A204.1 (cell line): ENCODE measurements around the gene KRT73.

Source experiments
- FAIRE-seq: peaks from 2 replicates; lab custom pipeline; 2012; peaks lifted over from hg19 to GRCh38; lab: Jason Lieb, UNC

Gene KRT73

DNA sequence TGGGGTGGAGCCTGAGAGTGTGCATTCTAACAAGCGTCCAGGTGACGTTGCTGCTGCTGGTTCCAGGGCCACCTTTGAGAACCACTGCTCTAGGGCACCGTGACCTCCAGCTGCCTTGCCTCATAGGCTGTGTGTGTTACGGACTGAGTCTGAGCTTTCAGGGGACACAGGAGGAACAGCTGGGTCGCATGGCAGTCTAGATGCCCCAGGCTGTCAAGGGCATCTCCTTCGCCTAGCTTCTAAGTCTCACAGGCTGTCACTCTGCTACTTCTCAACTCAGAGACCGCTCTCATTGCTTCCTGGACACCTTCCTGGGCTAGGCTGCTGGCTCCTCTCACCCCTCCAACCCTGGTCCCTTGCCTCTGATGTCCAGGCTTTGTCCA lies 965 bp downstream of the KRT73 start:
- no peak for FAIRE-seq

DNA sequence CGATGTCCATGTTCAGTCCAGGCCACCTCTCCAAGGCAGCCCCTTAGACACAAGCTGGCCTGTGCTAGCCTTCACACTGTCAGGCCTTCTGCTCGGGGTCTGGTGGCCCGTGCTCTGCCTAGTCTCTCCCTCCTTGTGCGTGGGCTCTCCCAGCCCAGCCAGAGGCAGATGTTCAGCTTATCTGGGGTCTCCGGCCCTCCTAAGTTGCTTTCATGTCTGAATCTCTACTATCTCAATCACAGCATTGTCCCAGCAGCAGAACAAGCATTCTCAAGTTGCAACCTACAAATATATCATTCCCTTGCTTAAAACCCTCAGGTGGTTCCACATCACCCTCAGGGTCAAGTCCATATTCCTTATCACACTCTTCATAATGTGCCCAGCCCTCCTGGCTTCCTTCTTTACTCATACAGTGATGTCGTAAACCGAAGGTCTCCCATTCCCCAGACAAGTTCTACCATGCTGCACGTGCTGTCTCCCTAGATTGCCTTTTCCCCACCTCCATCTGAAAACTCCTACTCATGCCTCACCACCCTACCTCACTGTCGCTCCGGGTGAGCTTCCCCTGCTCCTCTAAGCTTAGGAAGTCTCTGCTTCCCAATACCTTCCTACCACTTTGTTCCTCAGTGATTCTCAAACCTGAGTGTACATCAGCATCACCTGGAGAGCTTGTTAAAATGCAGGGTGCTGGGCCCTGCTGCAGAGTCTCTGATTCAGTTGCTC lies 1.5 kb downstream of the KRT73 start:
- no peak for FAIRE-seq

DNA sequence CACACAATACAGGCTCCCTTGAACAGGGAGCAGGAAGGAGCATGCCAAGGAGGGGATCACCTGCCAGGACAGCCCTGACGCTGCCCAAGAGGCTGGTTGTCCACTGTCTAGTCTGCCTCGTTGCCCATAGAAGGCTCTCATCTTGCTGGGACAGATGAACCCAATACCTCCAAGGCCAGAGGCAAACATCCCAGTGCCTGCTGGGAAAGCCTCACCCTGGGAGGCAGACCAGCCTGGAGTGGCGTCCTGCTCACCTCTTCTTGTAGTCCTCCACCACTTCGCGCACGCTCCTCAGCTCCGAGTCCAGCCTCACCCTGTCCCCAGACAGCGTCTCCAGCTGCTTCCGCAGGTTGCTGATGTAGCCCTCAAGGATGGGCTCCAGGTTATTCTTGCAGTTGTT lies 2.4 kb downstream of the KRT73 start:
- FAIRE-seq = no peak

GRCh38 chr12:52615208-52615868 lies 3.0 kb downstream of the KRT73 start:
- no peak for FAIRE-seq

- no peak for FAIRE-seq
Observed at GRCh38 chr12:52614381-52615207, 3.8 kb downstream of the KRT73 start.

DNA sequence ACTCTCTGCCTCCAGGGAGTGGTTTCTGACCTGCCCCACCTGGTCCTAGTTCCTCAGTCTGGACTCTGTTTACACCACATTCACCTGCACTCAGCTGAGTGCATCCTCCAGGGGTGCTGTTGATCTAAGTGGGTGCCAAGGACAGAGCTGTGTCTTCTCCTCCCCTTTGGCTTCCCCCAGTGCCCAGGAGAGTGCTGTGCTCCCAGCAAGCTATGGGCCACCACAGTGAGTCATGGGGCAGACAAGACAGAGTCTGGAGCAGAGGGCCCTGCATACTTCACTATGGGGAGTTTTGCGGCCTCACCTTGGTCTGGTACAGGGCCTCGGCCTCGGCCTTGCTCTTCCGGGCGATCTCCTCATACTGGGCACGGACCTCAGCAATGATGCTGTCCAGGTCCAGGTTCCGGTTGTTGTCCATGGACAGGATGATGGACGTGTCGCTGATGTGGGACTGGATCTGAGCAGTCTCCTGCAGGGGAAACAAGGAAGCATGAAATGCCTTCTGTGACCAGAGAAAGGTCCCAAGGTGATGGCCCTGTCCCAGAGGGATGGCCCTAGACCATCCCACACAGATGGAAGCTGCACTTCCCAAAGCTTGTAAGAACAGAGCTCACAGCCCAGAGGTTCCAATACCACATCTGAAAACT lies 4.9 kb downstream of the KRT73 start:
- no peak for FAIRE-seq

- FAIRE-seq = no peak
Observed at GRCh38 chr12:52612431-52613383, 5.7 kb downstream of the KRT73 start.

- FAIRE-seq = no peak
Observed at GRCh38 chr12:52611080-52611468, 7.3 kb downstream of the KRT73 start.

- no peak for FAIRE-seq
Observed at GRCh38 chr12:52608826-52609630, 9.3 kb downstream of the KRT73 start.

DNA sequence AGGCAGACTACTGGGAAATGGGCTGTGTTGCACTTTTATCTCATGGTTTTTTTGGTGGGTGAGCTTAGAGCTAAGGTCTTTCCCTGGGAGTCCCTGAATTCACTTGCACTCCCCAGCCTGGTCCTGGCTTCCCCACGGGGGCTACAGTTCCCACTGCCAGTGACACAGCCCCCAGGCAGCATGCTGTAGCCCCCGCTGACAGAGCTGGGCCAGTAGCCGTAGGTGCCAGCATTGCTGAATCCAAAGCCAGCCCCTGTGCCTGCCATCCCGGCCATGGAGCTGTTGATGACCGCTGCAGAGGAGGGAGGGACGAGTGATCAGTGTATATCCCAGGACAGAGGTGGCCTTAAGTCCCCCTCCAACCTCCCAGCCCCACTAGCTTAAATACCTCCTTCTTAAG lies 10.2 kb downstream of the KRT73 start:
- FAIRE-seq = no peak

DNA sequence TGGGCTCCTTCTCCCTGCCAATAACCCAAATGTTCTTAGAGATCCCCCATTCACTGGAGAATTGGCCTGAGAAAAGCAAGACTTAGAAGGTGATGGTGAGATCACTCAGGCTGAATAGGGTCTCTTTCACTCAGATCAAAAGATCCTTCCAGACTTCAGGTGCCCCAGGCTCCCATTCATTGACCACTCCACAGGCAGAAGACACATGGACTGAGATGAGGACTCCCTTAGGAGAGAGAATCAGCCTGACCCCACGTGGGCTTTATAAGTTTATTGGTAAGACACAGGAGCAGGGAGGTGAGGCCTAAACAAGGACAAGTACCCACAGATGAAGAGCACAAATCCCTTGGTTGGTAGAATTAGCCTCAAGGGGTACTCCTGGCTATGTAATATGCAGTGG lies 11.0 kb downstream of the KRT73 start:
- FAIRE-seq = no peak

GRCh38 chr12:52606581-52607218 lies 11.7 kb downstream of the KRT73 start:
- no peak for FAIRE-seq

GRCh38 chr12:52606096-52606495 lies 12.3 kb downstream of the KRT73 start:
- no peak for FAIRE-seq

GRCh38 chr12:52605542-52605941 lies 12.8 kb downstream of the KRT73 start:
- no peak for FAIRE-seq

GRCh38 chr12:52604859-52605258 lies 13.5 kb downstream of the KRT73 start:
- no peak for FAIRE-seq

DNA sequence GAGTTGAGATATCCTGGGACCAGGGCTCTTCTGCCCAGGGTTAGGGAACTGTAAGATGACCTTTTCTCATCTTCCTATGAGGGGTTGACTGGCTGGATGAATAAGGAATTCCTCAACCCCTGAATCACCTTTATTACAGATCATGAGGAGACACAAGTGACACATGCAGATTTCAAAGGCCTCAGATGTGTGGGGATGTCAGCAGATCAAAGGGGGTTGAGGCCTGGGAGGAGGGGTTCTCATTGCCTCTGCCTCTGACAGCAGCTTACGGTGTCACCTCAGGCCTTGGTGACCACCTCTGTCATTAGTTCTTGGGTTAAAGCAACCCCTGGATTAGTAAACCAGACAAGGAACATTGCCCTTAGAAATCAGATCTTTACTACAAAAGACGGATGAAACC lies 15.0 kb downstream of the KRT73 start:
- no peak for FAIRE-seq

- FAIRE-seq = no peak
Observed at GRCh38 chr12:52602552-52602951, 15.8 kb downstream of the KRT73 start.

- FAIRE-seq = no peak
Observed at GRCh38 chr12:52601671-52602070, 16.7 kb downstream of the KRT73 start.

DNA sequence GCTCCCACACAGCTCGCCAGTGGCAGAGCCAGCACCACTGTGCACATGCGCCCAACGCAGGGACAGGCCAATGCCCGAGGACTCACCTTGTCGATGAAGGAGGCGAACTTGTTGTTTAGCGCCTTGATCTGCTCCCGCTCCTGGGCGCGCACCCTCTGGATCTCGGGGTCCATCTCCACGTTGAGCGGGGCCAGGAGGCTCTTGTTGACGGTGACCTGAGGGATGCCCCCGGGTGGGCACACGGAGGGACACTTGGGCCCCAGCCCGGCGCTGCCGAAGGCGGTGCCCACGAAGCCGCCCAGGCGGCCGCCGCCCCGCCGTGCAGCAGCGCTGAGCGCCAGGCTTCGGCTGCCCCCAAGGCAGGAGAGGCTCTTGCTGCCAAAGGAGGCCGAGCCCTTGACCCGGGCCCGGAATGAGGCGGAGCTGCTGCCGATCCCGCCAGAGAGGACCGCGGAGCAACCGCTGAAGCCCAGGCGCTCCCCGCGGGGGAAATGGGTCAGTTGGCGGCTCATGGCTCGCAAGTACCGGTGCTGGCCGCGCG lies 17.3 kb downstream of the KRT73 start, which contains the start of gene KRT72:
Gene KRT72, minus strand, starts transcription at position 523 of the 541 bp plus-strand sequence. Its CDS starts 11 bp downstream, at position 512.
- no peak for FAIRE-seq

DNA sequence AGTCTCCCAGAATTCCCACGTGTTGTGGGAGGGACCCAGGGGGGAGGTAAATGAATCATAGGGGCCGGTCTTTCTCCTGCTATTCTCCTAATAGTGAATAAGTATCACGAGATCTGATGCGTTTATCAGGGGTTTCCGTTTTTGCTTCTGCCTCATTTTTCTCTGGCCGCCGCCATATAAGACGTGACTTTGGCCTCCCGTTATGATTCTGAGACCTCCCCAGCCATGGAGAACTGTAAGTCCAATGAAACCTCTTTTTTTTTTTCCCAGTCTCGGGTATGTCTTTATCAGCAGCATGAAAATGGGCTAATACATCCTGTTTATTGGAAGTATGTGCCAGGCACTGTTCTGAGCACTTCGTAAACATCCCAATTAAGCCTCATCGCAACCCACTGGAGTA lies 17.9 kb downstream of the KRT73 start:
- no peak for FAIRE-seq
